Measurements from ENCODE around the gene C17orf100. TPM values are rescaled to one million over a fixed set of nuclear protein-coding genes. Genes with fewer than 3 reads are reported as not detected.

The C17orf100 gene
- total RNA-seq, 1 donor from 2014 or later = 3.2 TPM

- no peaks in the 10 kb centered on the region for H3K36me3 Mint-ChIP-seq (ENCODE audit: unreplicated experiment)
- peaks cover 10% of the 10 kb centered on the region for H3K27me3 Mint-ChIP-seq (ENCODE audit: unreplicated experiment)
- H3K4me3 Mint-ChIP-seq (ENCODE audit: unreplicated experiment) = no peak overlapping the region
- no peaks in the 10 kb centered on the region for H3K4me1 Mint-ChIP-seq (ENCODE audit: unreplicated experiment)
- H3K27ac Mint-ChIP-seq (ENCODE audit: unreplicated experiment) = no peak overlapping the region
- H3K9me3 Mint-ChIP-seq (ENCODE audit: unreplicated experiment) = no peaks in the 10 kb centered on the region
- DNase-seq (ENCODE audit: extremely low spot score, unreplicated experiment) = no peak
- TF ChIP-seq, protein P1, sequence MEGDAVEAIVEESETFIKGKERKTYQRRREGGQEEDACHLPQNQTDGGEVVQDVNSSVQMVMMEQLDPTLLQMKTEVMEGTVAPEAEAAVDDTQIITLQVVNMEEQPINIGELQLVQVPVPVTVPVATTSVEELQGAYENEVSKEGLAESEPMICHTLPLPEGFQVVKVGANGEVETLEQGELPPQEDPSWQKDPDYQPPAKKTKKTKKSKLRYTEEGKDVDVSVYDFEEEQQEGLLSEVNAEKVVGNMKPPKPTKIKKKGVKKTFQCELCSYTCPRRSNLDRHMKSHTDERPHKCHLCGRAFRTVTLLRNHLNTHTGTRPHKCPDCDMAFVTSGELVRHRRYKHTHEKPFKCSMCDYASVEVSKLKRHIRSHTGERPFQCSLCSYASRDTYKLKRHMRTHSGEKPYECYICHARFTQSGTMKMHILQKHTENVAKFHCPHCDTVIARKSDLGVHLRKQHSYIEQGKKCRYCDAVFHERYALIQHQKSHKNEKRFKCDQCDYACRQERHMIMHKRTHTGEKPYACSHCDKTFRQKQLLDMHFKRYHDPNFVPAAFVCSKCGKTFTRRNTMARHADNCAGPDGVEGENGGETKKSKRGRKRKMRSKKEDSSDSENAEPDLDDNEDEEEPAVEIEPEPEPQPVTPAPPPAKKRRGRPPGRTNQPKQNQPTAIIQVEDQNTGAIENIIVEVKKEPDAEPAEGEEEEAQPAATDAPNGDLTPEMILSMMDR (IDR thresholded peaks at IDR 0.05) = no peak
These were observed 30.1 kb downstream of the C17orf100 start for GRCh38 chr17:6681671-6682070.

DNA sequence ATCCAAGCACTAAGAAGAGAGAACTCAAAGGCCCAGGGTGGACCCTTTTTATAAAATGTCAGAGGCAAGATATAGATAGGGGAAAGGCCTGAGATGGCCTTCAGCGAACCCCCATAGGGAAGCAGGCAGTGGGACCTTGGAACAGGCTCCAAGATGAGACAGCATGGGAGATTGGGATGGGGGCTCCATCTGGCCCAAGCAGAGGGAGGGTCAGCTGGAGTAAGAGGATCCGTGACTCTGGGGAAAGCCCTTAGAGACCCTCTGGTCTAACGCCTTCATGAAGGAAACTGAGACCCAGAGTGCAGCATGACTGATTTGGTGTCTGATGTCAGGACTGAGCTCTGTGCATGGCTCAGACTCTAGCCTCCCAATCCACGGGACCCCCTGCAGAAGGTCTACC is 30.8 kb downstream of the C17orf100 start:
- TF ChIP-seq, protein P1 (IDR thresholded peaks at IDR 0.05) = no peak
- DNase-seq (ENCODE audit: extremely low spot score, unreplicated experiment) = no peak
- no peaks in the 10 kb centered on the region for H3K36me3 Mint-ChIP-seq (ENCODE audit: unreplicated experiment)
- no peak overlapping the region for H3K27ac Mint-ChIP-seq (ENCODE audit: unreplicated experiment)
- no peak overlapping the region for H3K4me3 Mint-ChIP-seq (ENCODE audit: unreplicated experiment)
- no peaks in the 10 kb centered on the region for H3K9me3 Mint-ChIP-seq (ENCODE audit: unreplicated experiment)
- peaks cover 10% of the 10 kb centered on the region for H3K27me3 Mint-ChIP-seq (ENCODE audit: unreplicated experiment)
- H3K4me1 Mint-ChIP-seq (ENCODE audit: unreplicated experiment) = no peaks in the 10 kb centered on the region

DNA sequence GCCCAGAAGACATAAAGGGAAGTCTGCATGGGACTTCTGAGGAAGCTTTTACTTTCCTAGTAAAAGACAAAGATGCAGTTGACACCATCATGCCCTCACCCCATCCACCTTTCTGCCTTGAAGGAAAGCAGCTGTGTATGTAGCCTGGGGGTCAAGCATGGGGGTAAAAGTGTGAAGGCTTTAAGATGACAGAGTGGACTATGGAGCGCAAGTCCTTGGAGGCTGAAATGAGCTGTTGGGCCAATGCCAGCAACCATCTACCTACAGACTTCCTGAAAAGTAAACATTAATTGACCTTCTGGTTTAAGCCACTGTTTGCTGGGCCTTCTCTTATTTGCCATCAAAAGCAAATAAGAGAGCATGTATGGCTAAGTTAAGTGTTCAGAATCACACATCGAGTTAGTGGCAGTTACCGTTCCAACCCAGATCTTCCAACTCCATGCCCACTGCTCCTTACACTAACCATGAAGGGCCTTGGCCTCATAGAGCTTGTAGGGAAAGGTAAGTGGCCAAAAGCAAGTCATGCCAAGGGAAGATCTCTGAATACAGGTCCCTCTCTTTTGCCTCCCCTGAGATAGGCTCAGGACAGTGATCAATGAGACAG is 31.6 kb downstream of the C17orf100 start:
- DNase-seq (ENCODE audit: extremely low spot score, unreplicated experiment) = no peak
- TF ChIP-seq, protein P1 (IDR thresholded peaks at IDR 0.05) = no peak
- peaks cover 8% of the 10 kb centered on the region for H3K27me3 Mint-ChIP-seq (ENCODE audit: unreplicated experiment)
- H3K4me1 Mint-ChIP-seq (ENCODE audit: unreplicated experiment) = no peaks in the 10 kb centered on the region
- H3K27ac Mint-ChIP-seq (ENCODE audit: unreplicated experiment) = no peak overlapping the region
- no peak overlapping the region for H3K4me3 Mint-ChIP-seq (ENCODE audit: unreplicated experiment)
- H3K36me3 Mint-ChIP-seq (ENCODE audit: unreplicated experiment) = no peaks in the 10 kb centered on the region
- H3K9me3 Mint-ChIP-seq (ENCODE audit: unreplicated experiment) = no peaks in the 10 kb centered on the region

GRCh38 chr17:6683730-6684459 is 32.3 kb downstream of the C17orf100 start:
- Mint-ChIP-seq H3K36me3 (ENCODE audit: unreplicated experiment) (no peaks in the 10 kb centered on the region), H3K27ac (ENCODE audit: unreplicated experiment) (no peak overlapping the region), H3K4me1 (ENCODE audit: unreplicated experiment) (no peaks in the 10 kb centered on the region), H3K27me3 (ENCODE audit: unreplicated experiment) (peaks cover 3% of the 10 kb centered on the region), H3K4me3 (ENCODE audit: unreplicated experiment) (no peak overlapping the region), H3K9me3 (ENCODE audit: unreplicated experiment) (no peaks in the 10 kb centered on the region)
- no peak for DNase-seq (ENCODE audit: extremely low spot score, unreplicated experiment)
- TF ChIP-seq, protein P1 (IDR thresholded peaks at IDR 0.05) = no peak

DNA sequence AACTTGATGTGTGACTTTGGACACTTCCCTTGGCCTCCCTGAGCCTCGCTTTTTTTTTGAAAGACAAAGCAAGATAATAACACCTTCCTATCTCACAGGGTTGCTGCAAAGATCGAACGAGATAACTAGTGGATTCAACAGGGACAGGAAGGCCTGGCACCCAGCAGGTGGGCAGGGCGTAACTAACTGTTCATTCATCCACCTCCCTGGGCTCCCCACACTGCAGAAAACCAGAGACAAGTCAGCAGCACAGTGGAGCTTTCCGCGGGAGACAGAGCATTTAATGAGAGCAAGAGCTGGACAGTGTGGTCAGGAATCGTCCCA is 32.9 kb downstream of the C17orf100 start:
- no peak overlapping the region for H3K4me3 Mint-ChIP-seq (ENCODE audit: unreplicated experiment)
- peaks cover 3% of the 10 kb centered on the region for H3K27me3 Mint-ChIP-seq (ENCODE audit: unreplicated experiment)
- H3K9me3 Mint-ChIP-seq (ENCODE audit: unreplicated experiment) = no peaks in the 10 kb centered on the region
- TF ChIP-seq, protein P1 (IDR thresholded peaks at IDR 0.05) = no peak
- H3K27ac Mint-ChIP-seq (ENCODE audit: unreplicated experiment) = no peak overlapping the region
- H3K36me3 Mint-ChIP-seq (ENCODE audit: unreplicated experiment) = no peaks in the 10 kb centered on the region
- DNase-seq (ENCODE audit: extremely low spot score, unreplicated experiment) = no peak
- no peaks in the 10 kb centered on the region for H3K4me1 Mint-ChIP-seq (ENCODE audit: unreplicated experiment)
